Uterine smooth muscle cell (primary cell): ENCODE results near the gene UQCC5. TPM values are rescaled to one million over a fixed set of nuclear protein-coding genes. Genes with fewer than 3 reads are reported as not detected.

Experiments used
- total RNA-seq: library from RNA; depleted of rRNA; stranded (reverse); fragments of >200 nt; gene quantifications from 2 replicates; pipeline ENCODE4 v1.2.3, GENCODE V29; 2014

UQCC5 gene
- total RNA-seq = 1.8 and 12.6 TPM in 2 replicates

GRCh38 chr3:52536369-52537164 is at the start of gene UQCC5:
Gene UQCC5 (plus strand): TSS chr3:52536605. CDS start chr3:52536756, 151 bp downstream.

GRCh38 chr3:52494886-52495495 is 41.4 kb upstream of the UQCC5 start, which contains the start of gene STAB1:
Gene STAB1 (plus strand): TSS chr3:52495338. CDS start chr3:52495414, 76 bp downstream.

GRCh38 chr3:52533623-52534280 is 2.7 kb upstream of the UQCC5 start, which contains the start of gene NT5DC2:
Gene NT5DC2 (minus strand): TSS chr3:52533857. CDS start chr3:52533737, 120 bp downstream.

Other genes starting within 250 kb of the UQCC5 start
- 9.5 and 19.8 TPM in 2 replicates for gene GLYCTK, start 248.8 kb upstream of the UQCC5 start, total RNA-seq
- 2.1 and 4.1 TPM in 2 replicates for gene DNAH1, start 220.3 kb upstream of the UQCC5 start, total RNA-seq
- gene BAP1, start 126.6 kb upstream of the UQCC5 start, total RNA-seq = 49.4 and 56.6 TPM in 2 replicates
- 2.7 and 5.8 TPM in 2 replicates for gene PHF7, start 125.9 kb upstream of the UQCC5 start, total RNA-seq
- gene SEMA3G, start 91.5 kb upstream of the UQCC5 start, total RNA-seq = under 0.01 TPM in 2 replicates
- 0.33 TPM in 1 of 2 replicates, not detected in the other for gene TNNC1, start 82.6 kb upstream of the UQCC5 start, total RNA-seq
- gene NISCH, start 81.0 kb upstream of the UQCC5 start, total RNA-seq = 67.1 and 97.0 TPM in 2 replicates
- gene STAB1, start 41.3 kb upstream of the UQCC5 start, total RNA-seq = 0.44 and 0.62 TPM in 2 replicates
- gene NT5DC2, start 2.7 kb upstream of the UQCC5 start, total RNA-seq = 44.7 and 52.5 TPM in 2 replicates
- 93.8 and 96.0 TPM in 2 replicates for gene PBRM1, start 149.3 kb downstream of the UQCC5 start, total RNA-seq
- 155 and 182 TPM in 2 replicates for gene GNL3, start 149.4 kb downstream of the UQCC5 start, total RNA-seq
- 99.9 and 129 TPM in 2 replicates for gene GLT8D1, start 169.2 kb downstream of the UQCC5 start, total RNA-seq
- gene SPCS1, start 169.5 kb downstream of the UQCC5 start, total RNA-seq = 53.6 and 59.9 TPM in 2 replicates
- 26.7 and 31.7 TPM in 2 replicates for gene NEK4, start 234.3 kb downstream of the UQCC5 start, total RNA-seq
- gene ITIH1, start 241.0 kb downstream of the UQCC5 start, total RNA-seq = not detected in 2 replicates